HG02943 (cell line): Measurements from ENCODE around the gene DLG2.
"Not testable (repeated sequence)": the region's sequence is repeated elsewhere in the genome, so short reads cannot be mapped to it uniquely, and the experiment has no call there.

Source experiments
- ATAC-seq: cut with Tn5 transposase; IDR thresholded peaks from one replicate; pipeline ENCODE4 v1.9.1; 2021; ENCODE audit warnings: mild to moderate bottlenecking, low read depth, moderate library complexity; ENCODE audit not compliant: unreplicated experiment

The DLG2 gene

GRCh38 chr11:85647078-85647477 is 19.9 kb upstream of the DLG2 start:
- ATAC-seq: peak; percentile 11

GRCh38 chr11:85643191-85643614 is 16.1 kb upstream of the DLG2 start:
- ATAC-seq: no peak

- no peak for ATAC-seq
These were observed 7.6 kb upstream of the DLG2 start for GRCh38 chr11:85634747-85635146.

- peak; percentile 3 for ATAC-seq
These were observed 1.7 kb upstream of the DLG2 start for GRCh38 chr11:85628771-85629341.

GRCh38 chr11:85627998-85628770 is 1.0 kb upstream of the DLG2 start, which contains the start of gene TMEM126B:
Gene TMEM126B, plus strand, starts transcription at chr11:85628593. Its CDS starts 15 bp downstream, at chr11:85628608.
- peak; percentile 99 for ATAC-seq

GRCh38 chr11:85626496-85626895 is 648 bp downstream of the DLG2 start:
- no peak for ATAC-seq

- no peak for ATAC-seq
These were observed 6.9 kb downstream of the DLG2 start for GRCh38 chr11:85620256-85620655.

GRCh38 chr11:85619499-85619898 is 7.6 kb downstream of the DLG2 start:
- no peak for ATAC-seq

- ATAC-seq: not testable (repeated sequence)
These were observed 15.5 kb downstream of the DLG2 start for GRCh38 chr11:85611643-85612042.

- not testable (repeated sequence) for ATAC-seq
These were observed 17.9 kb downstream of the DLG2 start for GRCh38 chr11:85609286-85609685.

GRCh38 chr11:85608621-85609020 is 18.5 kb downstream of the DLG2 start:
- not testable (repeated sequence) for ATAC-seq

GRCh38 chr11:85606237-85606636 is 20.9 kb downstream of the DLG2 start:
- ATAC-seq: not testable (repeated sequence)

GRCh38 chr11:85603220-85603619 is 23.9 kb downstream of the DLG2 start:
- ATAC-seq: no peak

GRCh38 chr11:85602526-85603213 is 24.5 kb downstream of the DLG2 start:
- ATAC-seq: no peak

GRCh38 chr11:85599083-85599482 is 28.1 kb downstream of the DLG2 start:
- no peak for ATAC-seq

- ATAC-seq: no peak
These were observed 30.3 kb downstream of the DLG2 start for GRCh38 chr11:85596886-85597285.

- no peak for ATAC-seq
These were observed 31.8 kb downstream of the DLG2 start for GRCh38 chr11:85595285-85595884.

GRCh38 chr11:85590848-85591483 is 36.2 kb downstream of the DLG2 start:
- ATAC-seq: no peak

- no peak for ATAC-seq
These were observed 37.8 kb downstream of the DLG2 start for GRCh38 chr11:85589373-85589772.

GRCh38 chr11:85582111-85582510 is 45.0 kb downstream of the DLG2 start:
- ATAC-seq: no peak

- ATAC-seq: no peak
These were observed 51.8 kb downstream of the DLG2 start for GRCh38 chr11:85575388-85575787.
